Loucy (cell line): ENCODE data around the gene MALRD1.

ENCODE experiments used
- EZH2phosphoT487 ChIP-seq: fragments of 200-600 bp; IDR thresholded peaks from 2 replicates; pipeline ENCODE4 v1.6.1; 2018; ENCODE audit warnings: antibody characterized with exemption, mild to moderate bottlenecking, moderate library complexity, borderline replicate concordance
- TF ChIP-seq, protein P1 (sequence below): fragments of 200-600 bp; sonication (generic); conservative IDR thresholded peaks from 2 replicates; pipeline ENCODE4 v1.5.1; 2014; ENCODE audit warnings: mild to moderate bottlenecking, antibody characterized with exemption, low read length

DNA sequence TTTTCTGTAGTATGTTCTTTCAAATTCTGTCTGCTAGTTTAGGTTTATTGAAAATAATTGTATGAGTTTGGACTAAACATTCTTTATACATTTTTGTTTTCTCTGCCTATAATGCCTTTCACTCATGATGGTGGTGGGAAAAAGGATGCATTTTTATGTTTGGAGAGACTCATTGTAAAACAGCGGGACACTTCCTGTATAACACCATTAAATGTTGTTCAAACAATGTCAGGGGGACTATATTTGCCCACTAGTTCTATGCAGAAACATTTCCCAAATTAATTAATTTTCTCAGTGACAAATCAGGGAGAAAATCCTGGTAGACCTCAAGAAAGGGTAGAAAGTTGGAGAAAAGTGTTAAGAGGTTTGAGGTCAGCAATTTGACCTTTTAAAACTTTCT lies 207.7 kb downstream of the MALRD1 start:
- TF ChIP-seq, protein P1, sequence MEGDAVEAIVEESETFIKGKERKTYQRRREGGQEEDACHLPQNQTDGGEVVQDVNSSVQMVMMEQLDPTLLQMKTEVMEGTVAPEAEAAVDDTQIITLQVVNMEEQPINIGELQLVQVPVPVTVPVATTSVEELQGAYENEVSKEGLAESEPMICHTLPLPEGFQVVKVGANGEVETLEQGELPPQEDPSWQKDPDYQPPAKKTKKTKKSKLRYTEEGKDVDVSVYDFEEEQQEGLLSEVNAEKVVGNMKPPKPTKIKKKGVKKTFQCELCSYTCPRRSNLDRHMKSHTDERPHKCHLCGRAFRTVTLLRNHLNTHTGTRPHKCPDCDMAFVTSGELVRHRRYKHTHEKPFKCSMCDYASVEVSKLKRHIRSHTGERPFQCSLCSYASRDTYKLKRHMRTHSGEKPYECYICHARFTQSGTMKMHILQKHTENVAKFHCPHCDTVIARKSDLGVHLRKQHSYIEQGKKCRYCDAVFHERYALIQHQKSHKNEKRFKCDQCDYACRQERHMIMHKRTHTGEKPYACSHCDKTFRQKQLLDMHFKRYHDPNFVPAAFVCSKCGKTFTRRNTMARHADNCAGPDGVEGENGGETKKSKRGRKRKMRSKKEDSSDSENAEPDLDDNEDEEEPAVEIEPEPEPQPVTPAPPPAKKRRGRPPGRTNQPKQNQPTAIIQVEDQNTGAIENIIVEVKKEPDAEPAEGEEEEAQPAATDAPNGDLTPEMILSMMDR: no peak
- no peak for TF ChIP-seq EZH2phosphoT487
